ENCODE data around the gene SCGB1D2.
"Not testable (repeated sequence)": the region's sequence is repeated elsewhere in the genome, so short reads cannot be mapped to it uniquely, and the experiment has no call there.

The SCGB1D2 gene, protein sequence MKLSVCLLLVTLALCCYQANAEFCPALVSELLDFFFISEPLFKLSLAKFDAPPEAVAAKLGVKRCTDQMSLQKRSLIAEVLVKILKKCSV

DNA sequence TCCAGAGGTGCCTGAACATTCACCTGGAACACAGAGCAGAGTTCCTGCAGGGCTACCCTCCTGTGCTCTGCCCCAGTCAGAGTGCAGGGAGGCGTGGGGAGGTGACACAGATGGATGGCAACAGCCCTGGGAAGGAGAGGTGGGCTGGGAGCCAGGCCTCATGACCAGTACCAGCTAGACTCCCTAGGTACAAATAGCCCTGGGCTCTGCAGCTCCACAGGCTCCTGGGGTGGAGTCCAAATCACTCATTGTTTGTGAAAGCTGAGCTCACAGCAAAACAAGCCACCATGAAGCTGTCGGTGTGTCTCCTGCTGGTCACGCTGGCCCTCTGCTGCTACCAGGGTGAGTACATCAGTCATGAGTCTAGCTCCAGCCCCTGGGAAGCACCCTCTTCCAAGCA, at the start of gene SCGB1D2:
TSS of gene SCGB1D2 (plus strand) at position 219 of the 400 bp plus-strand sequence. CDS start at position 288, 69 bp downstream.
- TF ChIP-seq, protein P1, sequence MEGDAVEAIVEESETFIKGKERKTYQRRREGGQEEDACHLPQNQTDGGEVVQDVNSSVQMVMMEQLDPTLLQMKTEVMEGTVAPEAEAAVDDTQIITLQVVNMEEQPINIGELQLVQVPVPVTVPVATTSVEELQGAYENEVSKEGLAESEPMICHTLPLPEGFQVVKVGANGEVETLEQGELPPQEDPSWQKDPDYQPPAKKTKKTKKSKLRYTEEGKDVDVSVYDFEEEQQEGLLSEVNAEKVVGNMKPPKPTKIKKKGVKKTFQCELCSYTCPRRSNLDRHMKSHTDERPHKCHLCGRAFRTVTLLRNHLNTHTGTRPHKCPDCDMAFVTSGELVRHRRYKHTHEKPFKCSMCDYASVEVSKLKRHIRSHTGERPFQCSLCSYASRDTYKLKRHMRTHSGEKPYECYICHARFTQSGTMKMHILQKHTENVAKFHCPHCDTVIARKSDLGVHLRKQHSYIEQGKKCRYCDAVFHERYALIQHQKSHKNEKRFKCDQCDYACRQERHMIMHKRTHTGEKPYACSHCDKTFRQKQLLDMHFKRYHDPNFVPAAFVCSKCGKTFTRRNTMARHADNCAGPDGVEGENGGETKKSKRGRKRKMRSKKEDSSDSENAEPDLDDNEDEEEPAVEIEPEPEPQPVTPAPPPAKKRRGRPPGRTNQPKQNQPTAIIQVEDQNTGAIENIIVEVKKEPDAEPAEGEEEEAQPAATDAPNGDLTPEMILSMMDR (IDR thresholded peaks at IDR 0.05; ENCODE audit: insufficient read depth, low read length, missing control alignments): no peak
- ChIA-PET POLR2A (no interaction called here), CTCF (no interaction called here)
- DNase-seq (ENCODE audit: low read depth, low spot score): no peak
- H3K4me3 ChIP-seq (ENCODE audit: low read depth, low read length): no peak within 1 kb of the TSS

DNA sequence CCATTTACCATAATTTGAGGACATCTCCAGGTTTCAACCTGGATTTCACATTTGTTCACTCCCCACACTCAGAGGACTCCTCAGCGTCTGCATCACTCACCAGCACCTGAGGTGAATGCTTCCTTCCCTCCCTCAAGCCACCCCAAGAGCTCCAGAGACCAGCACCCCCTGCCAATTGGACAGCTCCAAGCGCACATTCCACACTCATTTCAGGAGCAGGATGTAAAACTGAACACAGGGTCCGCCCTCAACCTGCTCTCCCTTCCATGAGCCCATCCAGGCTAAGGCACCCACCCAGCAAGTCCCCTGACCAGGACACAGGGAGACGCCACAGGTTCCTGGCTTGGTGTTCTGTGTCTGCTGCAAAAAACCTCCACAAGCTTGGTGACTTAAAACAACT, 48.1 kb upstream of the SCGB1D2 start:
- CTCF ChIA-PET: no interaction called here
- no peak for DNase-seq (ENCODE audit: low read depth, low spot score)
- H3K4me3 ChIP-seq (ENCODE audit: low read depth, low read length): no peak overlapping the region
- TF ChIP-seq, protein P1 (IDR thresholded peaks at IDR 0.05; ENCODE audit: insufficient read depth, low read length, missing control alignments): no peak
- POLR2A ChIA-PET: no interaction called here

DNA sequence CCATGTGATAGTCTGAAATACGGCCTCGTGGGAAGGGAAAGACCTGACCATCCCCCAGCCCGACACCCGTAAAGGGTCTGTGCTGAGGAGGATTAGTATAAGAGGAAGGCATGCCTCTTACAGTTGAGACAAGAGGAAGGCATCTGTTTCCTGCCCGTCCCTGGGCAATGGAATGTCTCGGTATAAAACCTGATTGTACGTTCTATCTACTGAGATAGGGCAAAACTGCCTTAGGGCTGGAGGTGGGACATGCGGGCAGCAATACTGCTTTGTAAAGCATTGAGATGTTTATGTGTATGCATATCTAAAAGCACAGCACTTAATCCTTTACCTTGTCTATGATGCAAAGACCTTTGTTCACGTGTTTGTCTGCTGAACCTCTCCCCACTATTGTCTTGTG, 47.0 kb upstream of the SCGB1D2 start:
- POLR2A ChIA-PET; DNase-seq (ENCODE audit: low read depth, low spot score); CTCF ChIA-PET; H3K4me3 ChIP-seq (ENCODE audit: low read depth, low read length): not testable (repeated sequence)

DNA sequence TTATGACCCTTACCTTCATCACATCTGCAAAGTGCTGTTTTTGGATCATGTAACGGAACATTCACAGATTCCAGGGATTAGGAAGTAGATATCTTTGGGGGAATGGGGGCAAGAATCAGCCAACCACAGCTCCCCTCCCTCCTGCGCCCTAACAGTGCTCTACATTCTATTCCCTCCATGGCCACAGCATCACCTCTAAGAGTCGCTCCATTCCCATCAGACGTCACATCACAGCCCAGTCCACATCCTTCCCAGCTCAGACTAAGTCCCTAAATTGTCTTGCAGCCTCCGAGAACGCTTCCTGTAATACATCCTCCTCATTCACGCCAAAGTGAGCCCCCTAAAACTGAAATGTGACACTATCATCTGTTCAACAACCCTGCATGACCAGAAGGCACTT, 46.1 kb upstream of the SCGB1D2 start:
- H3K4me3 ChIP-seq (ENCODE audit: low read depth, low read length): no peak overlapping the region
- ChIA-PET CTCF (no interaction called here), POLR2A (no interaction called here)
- TF ChIP-seq, protein P1 (IDR thresholded peaks at IDR 0.05; ENCODE audit: insufficient read depth, low read length, missing control alignments): no peak
- DNase-seq (ENCODE audit: low read depth, low spot score): no peak

DNA sequence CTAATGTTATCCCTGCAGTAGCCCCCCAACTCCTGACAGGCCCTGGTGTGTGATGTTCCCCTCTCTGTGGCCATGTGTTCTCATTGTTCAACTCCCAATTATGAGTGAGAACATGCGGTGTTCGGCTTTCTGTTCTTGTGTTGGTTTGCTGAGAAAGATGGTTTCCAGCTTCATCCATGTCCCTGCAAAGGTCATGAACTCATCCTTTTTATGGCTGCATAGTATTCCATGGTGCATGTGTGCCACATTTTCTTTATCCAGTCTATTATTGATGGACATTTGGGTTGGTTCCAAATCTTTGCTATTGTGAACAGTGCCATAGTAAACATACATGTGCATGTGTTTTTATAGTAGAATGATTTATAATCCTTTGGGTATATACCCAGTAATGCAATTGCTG, 44.6 kb upstream of the SCGB1D2 start:
- DNase-seq (ENCODE audit: low read depth, low spot score); H3K4me3 ChIP-seq (ENCODE audit: low read depth, low read length); POLR2A ChIA-PET; CTCF ChIA-PET: not testable (repeated sequence)

DNA sequence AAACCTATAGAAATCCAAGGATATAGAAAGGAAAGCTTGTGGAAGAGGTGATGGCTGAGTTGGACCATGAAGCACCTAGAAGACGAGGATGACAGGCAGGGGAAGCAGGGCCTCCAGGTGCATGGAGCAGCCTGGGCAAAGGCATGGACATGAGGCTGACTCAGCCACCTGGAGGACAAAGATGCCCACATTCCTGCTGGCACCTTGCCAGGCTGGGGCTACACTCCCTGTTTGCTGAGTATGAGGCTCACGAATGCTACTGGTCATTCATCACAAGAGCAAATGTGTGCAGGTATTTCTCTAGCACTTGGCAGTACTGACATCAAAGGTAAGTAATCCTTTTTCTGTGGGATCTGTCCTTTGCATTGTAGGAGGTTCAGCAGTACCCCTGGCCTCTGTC, 40.7 kb upstream of the SCGB1D2 start:
- no peak overlapping the region for H3K4me3 ChIP-seq (ENCODE audit: low read depth, low read length)
- TF ChIP-seq, protein P1 (IDR thresholded peaks at IDR 0.05; ENCODE audit: insufficient read depth, low read length, missing control alignments): no peak
- ChIA-PET CTCF (no interaction called here), POLR2A (no interaction called here)
- no peak for DNase-seq (ENCODE audit: low read depth, low spot score)

DNA sequence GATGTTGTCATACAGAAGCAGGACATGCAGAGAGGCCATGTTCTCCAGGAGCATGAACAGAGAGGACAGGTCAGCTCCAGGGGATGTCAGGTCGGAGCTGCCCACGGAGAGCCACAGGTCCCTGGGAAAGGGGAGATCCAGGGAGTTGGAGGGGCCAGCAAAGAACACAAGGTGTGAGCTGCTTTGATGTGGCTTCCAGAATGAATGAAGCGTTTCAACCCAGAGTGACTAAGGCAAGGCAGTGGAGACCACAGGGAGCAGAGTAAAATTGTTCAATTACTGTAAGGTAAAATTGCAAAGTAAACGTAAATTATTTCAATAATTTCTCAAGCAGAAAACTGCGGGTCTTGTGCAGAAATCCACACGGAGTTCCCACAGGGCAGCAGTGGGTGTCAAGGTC, 39.1 kb upstream of the SCGB1D2 start:
- TF ChIP-seq, protein P1 (IDR thresholded peaks at IDR 0.05; ENCODE audit: insufficient read depth, low read length, missing control alignments): no peak
- H3K4me3 ChIP-seq (ENCODE audit: low read depth, low read length): no peak overlapping the region
- POLR2A ChIA-PET: no interaction called here
- DNase-seq (ENCODE audit: low read depth, low spot score): no peak
- CTCF ChIA-PET: interaction anchor here (0.8 to 2.0 kb wide), 2 partner anchors 93 to 108 kb away, joined by 3 to 4 read pairs; no protein-coding TSS in a partner anchor
